ENCODE measurements around the gene MS4A7. TPM values are rescaled to one million over a fixed set of nuclear protein-coding genes. Genes with fewer than 3 reads are reported as not detected.
"Not testable (repeated sequence)": the region's sequence is repeated elsewhere in the genome, so short reads cannot be mapped to it uniquely, and the experiment has no call there.

MS4A7 gene
- total and polyA plus RNA-seq, 10 donors, result 41.8 to 652 (median 252) TPM

GRCh38 chr11:60363542-60364470, 14.5 kb upstream of the MS4A7 start:
- Histone ChIP-seq H3K27ac (peak overlapping the region; percentile 16 to 89 (median 80)), H3K4me3 (peak overlapping the region in 4 of 8 donors; percentile 0 to 60 (median 16))

GRCh38 chr11:60366262-60366904, 11.9 kb upstream of the MS4A7 start:
- Histone ChIP-seq H3K9me3 (peaks cover 0 to 10% (median 3%) of the 10 kb centered on the region in 8 donors), H3K27ac (peak overlapping the region in 5 of 8 donors; percentile 26 to 89 (median 79)), H3K4me1 (peaks cover 0 to 71% (median 27%) of the 10 kb centered on the region in 6 donors)
- H3K36me3 ChIP-seq; DNase-seq; H3K4me3 ChIP-seq; H3K27me3 ChIP-seq (replicated peaks in 1 of 7): not testable (repeated sequence)
- intact Hi-C loops (cut with DNase I; ENCODE audit: low total_unique reads), result loop anchor here (10.0 kb wide), 1 partner anchor 248 kb away; no protein-coding TSS in a partner anchor
- WGBS, 5 donors, result 84 to 96% (median 88%) methylated on average over 15 of the region's 15 CpGs

More at GRCh38 chr11:60363542-60364470, 14.5 kb upstream of the MS4A7 start:
- DNase-seq, result no peak
- Histone ChIP-seq H3K27me3 (replicated peaks in 1 of 7) (no peaks in the 10 kb centered on the region), H3K4me1 (peaks cover 0 to 61% (median 26%) of the 10 kb centered on the region in 6 donors), H3K9me3 (peaks cover 0 to 32% (median 18%) of the 10 kb centered on the region in 8 donors), H3K36me3 (no peaks in the 10 kb centered on the region)
- TF ChIP-seq POLR2A (IDR thresholded peaks at IDR 0.05), result no peak
- TF ChIP-seq CTCF (IDR thresholded peaks at IDR 0.05 in 8 of 11, conservative IDR thresholded peaks at IDR 0.05 in 3 of 11), result peak; percentile 59 to 84 (median 76)
- peak in 1 of 3 donors; percentile 44 for TF ChIP-seq POLR2AphosphoS5 (IDR thresholded peaks at IDR 0.05)
- intact Hi-C loops (cut with DNase I; ENCODE audit: low total_unique reads), result loop anchor here (5.0 to 10.0 kb wide), 2 partner anchors 123 to 251 kb away; no protein-coding TSS in a partner anchor
- WGBS, 5 donors, result 30 to 38% (median 32%) methylated on average over 7 of the region's 7 CpGs

DNA sequence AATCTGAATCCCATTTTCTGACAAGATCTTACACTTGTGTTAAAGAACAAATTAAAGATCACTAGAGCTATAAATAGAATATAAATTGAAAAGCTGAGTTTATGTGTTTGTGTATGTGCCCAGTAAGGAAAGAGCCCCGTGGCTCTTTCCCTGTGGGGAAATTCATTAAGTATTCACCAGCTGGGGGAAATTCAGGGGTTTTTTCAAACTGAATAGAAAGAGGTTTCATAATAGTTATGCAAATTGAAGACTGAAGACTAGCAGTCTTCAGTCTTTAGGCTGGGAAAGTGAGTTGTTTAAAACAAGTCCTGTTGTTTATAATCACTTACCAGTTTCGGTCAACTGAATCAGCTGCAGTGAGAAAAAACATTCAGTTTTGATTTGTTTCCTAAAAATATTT, 11.3 kb upstream of the MS4A7 start:
- Histone ChIP-seq H3K27ac (peak overlapping the region; percentile 44 to 89 (median 68)), H3K27me3 (replicated peaks in 1 of 7) (no peaks in the 10 kb centered on the region), H3K36me3 (no peaks in the 10 kb centered on the region), H3K9me3 (peaks cover 0 to 7% (median 0%) of the 10 kb centered on the region in 8 donors), H3K4me3 (no peak overlapping the region), H3K4me1 (peaks cover 0 to 75% (median 30%) of the 10 kb centered on the region in 6 donors)
- intact Hi-C loops (cut with DNase I; ENCODE audit: low total_unique reads), result loop anchor here (10.0 kb wide), 1 partner anchor 248 kb away; no protein-coding TSS in a partner anchor
- 28 to 41% (median 35%) methylated on average over 2 of the region's 2 CpGs for WGBS, 5 donors
- TF ChIP-seq POLR2A (IDR thresholded peaks at IDR 0.05) (no peak), CTCF (IDR thresholded peaks at IDR 0.05 in 8 of 11, conservative IDR thresholded peaks at IDR 0.05 in 3 of 11) (no peak), POLR2AphosphoS5 (IDR thresholded peaks at IDR 0.05) (no peak)
- DNase-seq, result no peak

- H3K27me3 ChIP-seq (replicated peaks in 1 of 7), result no peaks in the 10 kb centered on the region
- no peak for TF ChIP-seq POLR2AphosphoS5 (IDR thresholded peaks at IDR 0.05)
- TF ChIP-seq POLR2A (IDR thresholded peaks at IDR 0.05), result no peak
- no peak for TF ChIP-seq CTCF (IDR thresholded peaks at IDR 0.05 in 8 of 11, conservative IDR thresholded peaks at IDR 0.05 in 3 of 11)
- no peak for DNase-seq
- H3K27ac ChIP-seq, result peak overlapping the region in 6 of 8 donors; percentile 44 to 89 (median 74)
- 90 to 94% (median 93%) methylated on average over 19 of the region's 19 CpGs for WGBS, 5 donors
- peaks cover 0 to 72% (median 29%) of the 10 kb centered on the region in 6 donors for H3K4me1 ChIP-seq
- no peak overlapping the region for H3K4me3 ChIP-seq
- intact Hi-C loops (cut with DNase I; ENCODE audit: low total_unique reads), result loop anchor here (10.0 kb wide), 1 partner anchor 247 kb away; no protein-coding TSS in a partner anchor
- peaks cover 0 to 7% (median 0%) of the 10 kb centered on the region in 8 donors for H3K9me3 ChIP-seq
- H3K36me3 ChIP-seq, result no peaks in the 10 kb centered on the region
Measured at GRCh38 chr11:60367896-60368295, 10.4 kb upstream of the MS4A7 start.

Data from spleen (tissue), 11 donors.